Hippocampal formation (tissue), 2 donors: ENCODE data around the gene SMCHD1.
"Not testable (repeated sequence)": the region's sequence is repeated elsewhere in the genome, so short reads cannot be mapped to it uniquely, and the experiment has no call there.

Experiments used
- DNase-seq, 2 donors: peaks; one replicate each; lab custom pipeline; 2025; lab: John Stamatoyannopoulos, UW

SMCHD1 gene

DNA sequence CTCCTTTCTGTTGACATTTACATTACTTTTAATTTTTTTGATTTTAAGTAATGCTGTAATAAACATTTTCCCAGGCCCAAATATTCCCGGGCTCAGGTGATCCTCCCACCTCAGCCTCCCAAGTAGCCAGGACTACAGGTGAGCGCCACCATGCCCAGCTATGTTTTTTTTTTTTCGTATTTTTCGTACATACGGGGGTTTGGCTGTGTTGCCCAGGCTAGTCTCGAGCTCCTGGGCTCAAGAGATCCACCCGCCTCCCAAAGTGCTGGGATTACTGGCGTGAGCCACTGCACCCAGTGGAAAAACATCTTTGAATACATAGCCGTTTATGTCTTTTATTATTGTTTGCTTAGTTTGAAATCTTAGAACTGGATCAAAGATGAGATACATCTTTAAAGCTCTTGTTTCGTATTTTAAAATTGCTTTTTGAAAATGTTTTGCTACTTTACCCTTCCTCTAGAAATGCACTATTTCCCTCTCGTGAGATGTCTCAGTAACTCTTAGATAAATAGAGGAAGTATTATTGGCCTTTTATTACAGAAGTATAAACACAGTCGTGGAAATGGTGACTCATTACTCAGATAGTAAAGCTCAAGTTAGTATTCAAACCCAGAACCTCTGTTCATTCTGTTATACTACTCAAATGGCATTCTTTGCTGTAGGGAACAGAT is 2.4 kb downstream of the SMCHD1 start:
- no peak for DNase-seq

DNA sequence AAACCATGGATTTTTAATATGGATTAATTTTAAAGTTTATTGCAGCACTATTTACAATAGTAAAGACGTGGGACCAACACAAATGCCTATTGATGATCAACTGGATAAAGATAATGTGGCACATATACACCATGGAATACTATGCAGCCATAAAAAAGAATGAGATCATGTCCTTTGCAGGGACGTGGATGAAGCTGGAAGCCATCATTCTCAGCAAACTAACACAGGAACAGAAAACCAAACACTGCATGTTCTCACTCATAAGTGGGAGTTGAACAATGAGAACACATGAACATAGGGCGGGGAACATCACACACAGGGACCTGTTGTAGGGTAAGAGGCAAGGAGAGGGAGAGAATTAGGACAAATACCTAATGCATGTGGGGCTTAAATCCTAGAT is 5.3 kb downstream of the SMCHD1 start:
- DNase-seq = not testable (repeated sequence)

DNA sequence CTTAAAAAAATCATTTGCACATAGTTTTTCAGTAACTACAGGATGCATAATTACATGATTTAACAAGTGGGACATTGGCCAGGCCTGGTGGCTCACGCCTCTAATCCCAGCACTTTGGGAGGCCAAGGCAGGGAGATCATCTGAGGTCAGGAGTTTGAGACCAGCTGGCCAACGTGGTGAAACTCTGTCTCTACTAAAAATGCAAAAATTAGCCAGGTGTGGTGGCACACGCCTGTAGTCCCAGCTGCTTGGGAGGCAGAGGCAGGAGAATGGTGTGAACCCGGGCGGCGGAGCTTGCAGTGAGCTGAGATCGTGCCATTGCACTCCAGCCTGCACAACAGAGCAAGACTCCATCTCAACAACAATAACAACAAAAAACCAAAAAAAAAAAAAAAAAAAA is 6.8 kb downstream of the SMCHD1 start:
- DNase-seq = not testable (repeated sequence)

DNA sequence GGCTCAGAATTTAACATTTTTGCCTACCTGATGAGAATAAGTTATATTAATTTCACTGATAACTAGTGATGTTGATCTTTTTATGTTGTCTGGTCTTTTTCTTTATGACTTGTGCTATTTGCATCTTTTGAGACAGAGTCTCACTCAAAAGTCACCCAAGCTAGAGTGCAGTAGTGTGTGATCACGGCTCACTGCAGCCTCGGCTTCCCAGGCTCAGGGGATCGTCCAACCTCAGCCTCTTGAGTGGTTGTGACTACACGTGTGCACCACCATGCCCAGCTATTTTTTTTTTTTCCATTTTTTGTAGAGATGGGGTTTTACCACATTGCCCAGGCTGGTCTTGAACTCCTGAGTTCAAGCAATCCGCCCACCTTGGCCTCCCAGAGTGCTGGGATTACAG is 7.5 kb downstream of the SMCHD1 start:
- no peak for DNase-seq

DNA sequence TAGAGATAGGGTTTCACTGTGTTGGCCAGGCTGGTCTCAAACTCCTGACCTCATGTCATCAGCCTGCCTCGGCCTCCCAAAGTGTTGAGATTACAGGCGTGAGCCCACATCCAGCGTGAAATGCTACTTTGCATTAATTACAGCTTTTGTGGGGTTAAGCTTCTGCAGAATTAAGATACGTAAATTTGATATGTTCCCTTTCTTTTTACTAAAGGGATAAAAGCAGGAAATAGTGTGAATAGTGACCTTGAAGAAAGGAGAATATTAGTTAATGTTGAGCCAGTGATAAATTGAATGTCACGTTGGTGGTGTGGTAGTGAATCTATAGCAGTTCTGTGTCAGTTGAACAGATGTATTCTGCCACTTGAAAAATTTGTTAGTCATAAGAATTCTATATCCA is 16.9 kb downstream of the SMCHD1 start:
- no peak for DNase-seq

DNA sequence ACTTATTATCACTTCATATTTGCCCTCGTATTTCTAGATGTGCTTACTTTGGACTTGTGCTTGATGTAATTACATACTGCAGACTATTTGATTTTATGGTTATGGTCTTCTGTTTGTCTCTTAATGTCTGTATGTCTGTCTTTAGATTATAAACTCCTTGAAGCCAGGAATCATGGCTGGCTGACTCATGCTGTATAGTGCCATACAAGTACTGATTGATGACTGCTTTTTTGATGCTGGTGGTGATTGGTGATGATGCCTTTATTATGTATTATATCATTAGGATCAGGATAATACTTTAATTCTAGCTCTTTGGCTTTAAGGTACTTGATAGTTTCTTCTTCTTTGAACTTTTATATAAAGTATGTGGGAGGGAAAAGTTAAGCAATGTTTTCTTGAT is 17.3 kb downstream of the SMCHD1 start:
- DNase-seq = no peak

DNA sequence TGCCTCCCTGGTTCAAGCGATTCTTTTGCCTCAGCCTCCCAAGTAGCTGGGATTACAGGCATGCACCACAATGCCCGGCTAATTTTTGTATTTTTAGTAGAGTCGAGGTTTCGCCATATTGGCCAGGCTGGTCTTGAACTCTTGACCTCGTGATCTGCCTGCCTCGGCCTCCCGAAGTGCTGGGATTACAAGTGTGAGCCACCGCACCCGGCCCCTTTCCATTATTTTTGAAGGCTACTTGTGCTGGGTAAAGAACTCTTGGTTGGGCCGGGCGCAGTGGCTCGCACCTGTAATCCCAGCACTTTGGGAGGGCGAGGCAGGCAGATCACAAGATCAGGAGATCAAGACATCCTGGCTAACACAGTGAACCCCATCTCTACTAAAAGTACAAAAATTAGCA is 23.4 kb downstream of the SMCHD1 start:
- not testable (repeated sequence) for DNase-seq

DNA sequence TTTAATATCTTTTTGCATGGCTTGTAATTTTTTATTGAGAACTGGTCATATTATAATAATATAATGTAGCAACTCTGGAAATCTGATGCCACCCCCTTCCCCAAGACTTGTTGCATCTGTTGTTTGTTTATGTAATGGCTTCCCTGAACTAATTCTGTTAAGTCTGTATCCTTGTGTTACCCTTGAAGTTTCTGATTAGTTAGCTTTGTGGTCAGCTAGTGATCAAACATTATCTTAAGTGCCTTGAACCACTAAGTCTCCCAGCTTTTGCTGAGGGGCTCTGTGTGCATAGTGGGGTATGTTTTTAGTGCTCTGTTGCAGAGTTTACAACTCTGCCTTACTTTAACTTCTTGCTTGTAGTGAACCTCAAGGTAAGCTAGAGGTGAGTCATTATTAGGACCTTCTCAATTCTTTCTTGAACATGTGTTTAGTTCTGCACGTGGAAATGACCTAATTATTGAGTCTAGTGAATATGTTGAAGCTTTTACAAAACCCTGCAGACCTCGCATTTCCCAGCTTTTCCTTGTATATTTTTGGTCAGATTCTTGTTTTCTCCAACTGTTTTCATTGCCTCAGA is 24.8 kb downstream of the SMCHD1 start:
- no peak for DNase-seq

DNA sequence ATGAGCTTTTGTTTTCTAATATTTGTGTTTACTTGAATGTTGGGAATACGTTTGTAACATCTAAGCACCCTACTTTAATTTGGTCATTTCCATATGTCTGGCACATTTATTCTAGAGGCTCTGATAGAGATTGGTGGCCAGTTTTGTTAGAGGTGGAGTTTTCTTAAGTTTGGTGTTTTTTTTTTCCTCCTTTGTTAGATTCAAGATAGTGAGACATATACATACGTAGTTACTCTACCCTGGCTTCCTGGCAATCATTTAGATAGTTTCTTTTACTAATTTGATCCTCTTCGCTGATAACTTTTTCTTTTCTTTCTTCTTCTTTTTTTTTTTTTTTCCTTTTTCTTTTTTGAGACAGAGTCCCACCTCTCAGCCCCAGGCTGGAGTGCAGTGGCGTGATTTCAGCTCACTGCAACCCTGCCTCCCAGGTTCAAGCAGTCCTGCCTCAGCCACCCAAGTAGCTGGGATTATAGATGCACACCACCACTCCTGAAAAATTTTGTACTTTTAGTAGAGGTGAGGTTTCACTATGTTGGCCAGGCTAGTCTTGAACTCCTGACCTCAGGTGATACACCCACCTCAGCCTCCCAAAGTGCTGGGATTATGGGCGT is 26.6 kb downstream of the SMCHD1 start:
- DNase-seq = no peak

DNA sequence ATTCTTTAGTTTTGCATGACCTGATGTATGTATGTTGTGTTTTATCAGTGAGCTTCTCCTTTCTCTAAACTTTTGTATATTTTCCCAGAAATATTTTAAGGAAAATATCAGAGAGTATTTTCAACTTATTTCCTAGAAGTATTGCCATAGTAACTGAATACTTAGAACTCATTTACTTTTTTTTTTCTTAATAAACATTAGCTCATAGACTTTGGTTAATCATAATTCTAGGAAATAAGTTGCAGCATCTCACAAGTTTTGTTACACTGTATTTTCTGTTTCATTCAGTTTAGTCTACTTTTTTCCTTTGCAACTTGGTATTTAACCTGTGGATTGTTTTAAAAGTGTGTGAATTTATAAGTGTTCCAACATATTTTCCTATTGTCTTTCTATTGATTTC is 27.5 kb downstream of the SMCHD1 start:
- no peak for DNase-seq

DNA sequence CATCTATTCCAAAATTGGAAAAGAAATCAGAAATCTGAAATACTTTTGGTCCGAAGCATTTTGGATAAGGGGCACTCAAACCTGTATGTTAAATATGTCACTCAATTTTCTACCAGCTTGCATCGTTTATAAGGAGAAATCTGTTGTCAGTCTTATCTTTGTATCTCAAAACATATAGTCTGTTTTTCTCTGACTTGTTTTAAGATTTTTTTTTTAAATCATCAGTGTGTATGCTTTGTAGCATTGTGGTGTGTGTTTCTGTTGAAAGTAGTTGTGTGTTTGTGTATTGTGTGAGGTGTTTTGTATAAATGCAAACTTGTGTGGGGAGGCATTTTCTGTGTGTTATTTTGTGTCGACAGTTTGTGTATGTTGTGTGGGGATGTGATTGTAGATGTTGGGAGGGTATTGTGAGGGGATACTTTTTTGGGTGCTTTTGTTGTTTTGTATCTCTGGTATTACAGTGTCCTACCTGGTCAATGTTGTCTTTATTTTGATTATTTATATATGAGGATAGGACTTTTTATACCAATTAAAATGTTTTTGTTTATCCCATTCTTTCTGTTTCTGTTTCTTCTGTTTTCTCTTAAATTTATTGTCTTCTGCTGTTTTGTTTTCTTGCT is 30.9 kb downstream of the SMCHD1 start:
- DNase-seq = no peak

DNA sequence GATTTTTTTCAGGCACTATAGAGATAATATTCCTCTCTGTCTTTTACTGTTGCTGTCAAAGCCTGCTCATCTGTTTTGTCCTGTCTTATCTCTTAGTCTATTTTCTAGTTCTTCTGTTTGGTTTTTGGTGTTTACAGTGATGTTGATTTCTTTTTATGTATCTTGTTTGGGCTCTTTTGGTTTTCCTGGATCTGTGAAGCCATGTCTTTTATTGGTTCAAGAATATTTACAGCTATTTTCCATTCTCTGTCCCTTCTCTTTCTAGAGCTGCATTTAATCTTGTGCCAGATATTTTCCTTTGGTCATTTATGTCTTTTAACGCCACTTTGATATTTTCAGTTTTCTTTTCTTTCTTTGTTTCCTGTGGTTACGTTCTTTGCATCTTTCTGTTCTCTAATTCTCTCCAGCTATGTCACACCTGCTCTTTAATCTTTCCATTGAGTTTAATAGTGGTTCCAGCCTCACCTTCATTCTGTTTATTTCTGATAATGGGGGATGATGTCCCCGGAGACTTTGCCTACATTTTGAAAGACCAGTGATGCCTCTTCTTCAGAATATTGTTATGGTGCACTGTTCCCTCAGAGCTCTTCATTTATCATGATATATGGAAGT is 32.0 kb downstream of the SMCHD1 start:
- no peak for DNase-seq

DNA sequence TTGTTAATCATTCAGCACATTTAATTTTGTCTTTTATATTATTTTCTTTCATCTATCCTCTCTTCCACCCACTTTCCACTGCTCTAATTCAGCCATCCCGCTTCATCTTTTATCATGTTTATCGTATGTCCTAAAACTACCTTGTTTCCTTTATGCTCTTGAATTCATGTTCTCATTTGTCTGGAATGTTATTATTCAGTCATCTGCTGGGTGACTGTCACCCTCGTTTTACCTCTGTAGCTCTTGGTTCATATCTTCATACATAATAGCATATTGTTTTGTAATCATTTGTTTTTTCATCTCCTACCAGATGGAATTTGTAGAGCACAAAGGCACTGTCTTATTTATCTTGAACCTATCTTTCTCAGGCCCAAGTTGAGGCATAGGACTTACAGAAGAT is 37.0 kb downstream of the SMCHD1 start:
- no peak for DNase-seq

DNA sequence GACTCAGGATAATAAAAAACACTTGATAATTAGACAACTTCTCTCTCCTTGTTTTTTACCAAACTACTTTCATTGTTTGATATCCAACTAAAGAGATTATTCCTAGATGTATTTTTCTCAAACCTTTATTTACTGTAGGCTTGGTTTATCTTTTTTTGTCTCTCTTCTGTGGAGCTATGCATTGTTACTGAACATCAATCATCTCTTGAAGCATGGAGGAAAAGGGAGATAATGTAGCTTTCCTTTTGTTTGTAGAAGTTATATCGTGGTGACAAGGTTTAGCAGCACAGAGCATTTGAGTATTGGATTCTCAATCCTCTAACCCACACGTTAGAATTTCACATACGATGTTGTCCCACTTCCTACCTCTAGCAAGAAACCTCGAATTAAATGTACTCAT is 41.7 kb downstream of the SMCHD1 start:
- DNase-seq = no peak

DNA sequence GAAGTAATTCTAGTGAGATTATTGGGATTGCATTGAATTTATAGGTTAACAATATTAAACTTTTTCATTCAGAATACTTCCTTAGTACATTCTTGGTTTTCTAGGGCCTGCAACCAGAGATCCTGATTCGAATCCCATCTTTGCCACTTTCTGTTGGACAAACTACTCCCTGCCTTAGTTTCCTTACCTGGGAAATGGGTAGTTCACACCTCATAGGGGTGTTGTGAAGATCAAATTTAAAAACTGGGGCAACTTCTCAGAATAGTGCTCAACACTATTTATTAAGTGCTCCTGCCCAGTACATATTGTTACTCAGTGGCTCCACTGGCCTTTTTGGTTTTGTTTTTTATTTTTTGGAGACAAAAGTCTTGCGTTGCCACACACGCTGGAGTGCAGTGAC is 43.5 kb downstream of the SMCHD1 start:
- no peak for DNase-seq

DNA sequence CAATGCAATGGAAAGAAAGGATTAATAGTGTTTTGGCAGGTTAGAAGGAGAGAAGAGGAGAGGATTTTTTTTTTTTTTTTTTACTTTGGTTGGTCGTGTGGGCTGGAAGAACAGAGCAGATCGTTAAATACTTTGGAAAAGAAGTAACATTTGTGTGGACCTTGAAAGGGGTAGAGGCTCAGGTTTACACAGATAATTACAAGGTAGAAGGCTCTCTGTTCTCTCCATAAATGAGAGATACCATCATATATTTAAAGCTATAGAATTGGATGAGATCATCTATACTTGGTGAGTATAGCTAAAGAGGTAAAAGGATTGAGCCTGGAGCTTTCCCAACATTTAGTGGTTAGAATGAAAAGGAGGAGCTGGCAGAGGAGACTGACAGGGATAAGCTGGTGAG is 49.0 kb downstream of the SMCHD1 start:
- no peak for DNase-seq

DNA sequence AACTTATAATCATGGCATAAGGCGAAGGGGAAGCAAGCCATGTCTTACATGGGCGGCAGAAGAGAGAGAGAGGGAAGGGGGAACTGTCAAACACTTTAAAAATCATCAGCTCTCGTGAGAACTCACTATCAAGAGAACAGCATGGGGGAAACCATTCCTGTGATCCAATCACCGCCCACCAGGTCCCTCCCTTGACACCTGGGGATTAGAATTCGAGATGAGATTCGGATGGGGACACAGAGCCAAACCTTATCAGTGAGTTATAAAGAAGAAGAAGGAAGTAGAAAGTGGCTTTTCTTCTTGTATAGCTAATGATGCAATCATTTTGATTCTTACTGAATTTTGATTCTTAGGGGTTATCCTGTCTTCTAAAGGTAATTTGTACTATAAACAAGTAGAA is 51.4 kb downstream of the SMCHD1 start:
- no peak for DNase-seq

DNA sequence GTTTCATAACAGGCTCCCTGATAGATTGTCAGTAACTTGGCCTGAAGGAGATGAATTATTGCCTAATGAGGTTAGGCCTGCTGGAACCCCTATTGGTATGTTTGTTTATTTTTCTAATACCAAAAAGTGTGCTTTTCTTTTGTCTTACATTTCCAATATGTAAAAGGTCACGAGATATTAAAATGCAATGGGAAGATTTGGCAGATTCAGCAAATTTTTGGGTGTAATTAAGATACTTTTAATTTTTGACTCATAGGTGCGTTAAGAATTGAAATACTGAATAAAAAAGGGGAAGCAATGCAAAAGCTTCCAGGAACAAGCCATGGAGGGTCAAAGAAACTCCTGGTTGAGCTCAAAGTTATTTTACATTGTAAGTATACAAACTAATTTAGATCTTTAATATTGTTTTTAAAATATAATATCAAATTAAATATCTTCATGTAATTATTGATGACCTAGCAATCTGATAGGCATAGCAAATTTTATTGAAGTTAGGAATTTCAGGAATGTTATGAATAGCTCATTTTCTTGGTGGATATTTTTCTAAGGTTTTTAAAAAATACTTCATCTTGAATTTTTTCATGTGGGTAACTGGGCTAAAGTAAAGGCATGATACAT is 52.1 kb downstream of the SMCHD1 start:
- no peak for DNase-seq

DNA sequence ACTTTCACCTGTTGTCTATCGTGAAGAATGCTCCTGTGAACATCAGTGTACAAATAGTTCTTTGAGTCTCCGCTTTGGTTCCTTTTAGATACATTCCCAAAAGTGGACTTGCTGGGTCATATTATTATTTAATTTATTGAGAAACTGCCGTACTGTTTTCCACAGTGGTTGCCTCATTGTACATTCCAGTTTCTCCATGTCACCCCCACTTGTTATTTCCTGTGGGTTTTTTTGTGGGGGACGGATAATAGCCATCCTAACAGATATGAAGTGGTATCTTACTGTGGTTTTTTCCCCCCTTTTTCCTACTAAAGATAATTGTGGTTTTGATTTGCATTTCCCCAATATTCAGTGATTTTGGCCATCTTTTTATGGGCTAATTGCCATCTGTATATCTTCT is 53.8 kb downstream of the SMCHD1 start:
- no peak for DNase-seq

DNA sequence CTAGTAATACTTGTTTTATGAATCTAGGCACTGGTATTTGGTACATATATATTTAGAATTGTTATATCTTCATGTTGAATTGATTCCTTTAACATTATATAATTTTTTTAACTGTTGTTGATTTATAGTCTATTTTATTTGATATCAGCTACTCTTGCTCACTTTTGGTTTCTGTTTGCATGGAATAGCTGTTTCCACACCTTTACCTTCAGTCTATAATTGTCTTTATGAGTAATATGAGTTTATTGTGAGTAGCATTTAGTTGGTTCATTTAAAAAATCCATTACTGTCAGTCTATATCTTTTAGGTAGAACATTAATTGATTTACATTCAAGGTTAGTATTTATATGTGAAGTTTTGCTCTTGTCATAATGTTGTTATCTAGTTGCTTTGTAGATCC is 58.6 kb downstream of the SMCHD1 start:
- DNase-seq = no peak

DNA sequence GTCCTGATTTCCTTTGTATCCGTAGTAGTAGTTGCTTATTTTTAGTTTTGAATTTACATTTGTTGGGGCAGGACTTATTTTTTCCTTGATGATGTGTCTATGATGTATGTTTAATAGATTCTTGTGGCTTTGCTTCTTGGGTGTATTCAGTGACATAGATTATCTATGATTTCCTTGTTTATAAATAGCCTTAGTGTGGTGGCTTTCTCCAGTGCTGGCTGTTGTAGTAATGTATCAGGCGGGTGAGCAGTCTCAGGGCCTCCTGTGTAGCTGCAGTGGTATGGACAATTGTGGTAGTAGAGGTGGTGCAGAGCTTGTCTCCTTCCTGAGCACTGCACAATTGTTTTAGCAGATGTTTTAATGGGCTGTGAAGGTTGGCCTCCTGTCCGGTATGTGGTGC is 60.5 kb downstream of the SMCHD1 start:
- DNase-seq = no peak
